IPS DF 19.7 (cell line): Measurements from ENCODE around the gene COCH.
"Not testable (repeated sequence)": the region's sequence is repeated elsewhere in the genome, so short reads cannot be mapped to it uniquely, and the experiment has no call there.

ENCODE experiments used
- DNase-seq: peaks from one replicate; pipeline ENCODE4 v3.0.0-alpha.2; 2013; ENCODE audit warnings: low read depth, low spot score

The COCH gene

GRCh38 chr14:30921788-30922187, 47.4 kb downstream of the COCH start:
- no peak for DNase-seq

GRCh38 chr14:30925254-30925653, 50.9 kb downstream of the COCH start:
- DNase-seq: no peak

- no peak for DNase-seq
Measured at GRCh38 chr14:30928462-30928861, 54.1 kb downstream of the COCH start.

- DNase-seq: not testable (repeated sequence)
Measured at GRCh38 chr14:30933937-30934336, 59.6 kb downstream of the COCH start.

GRCh38 chr14:30935445-30935844, 61.1 kb downstream of the COCH start:
- no peak for DNase-seq

- DNase-seq: no peak
Measured at GRCh38 chr14:30938617-30939016, 64.3 kb downstream of the COCH start.
